ENCODE measurements around the gene TMEM179.

GRCh38 chr14:104636131-104636530 is 31.6 kb upstream of the TMEM179 start:
- no peak for TF ChIP-seq CTCF (IDR thresholded peaks at IDR 0.05)
- no peak for TF ChIP-seq POLR2A (IDR thresholded peaks at IDR 0.05)
- no peak for TF ChIP-seq EP300 (IDR thresholded peaks at IDR 0.05)

Measured in ovary (tissue), 3 donors.